Hepatocyte (in vitro differentiated cells): Measurements from ENCODE around the gene CBFA2T3. TPM values are rescaled to one million over a fixed set of nuclear protein-coding genes. Genes with fewer than 3 reads are reported as not detected.

Source experiments
- DNase-seq: peaks from one replicate; pipeline ENCODE4 v3.0.0-alpha.2; 2016; ENCODE audit warnings: low spot score
- H2AFZ ChIP-seq: fragments of 200-600 bp; sonication (generic); 2 replicates; pipeline ENCODE4 v1.6.0; 2016; ENCODE audit warnings: antibody characterized with exemption, mild to moderate bottlenecking
- H3K27ac ChIP-seq: fragments of 200-600 bp; sonication (generic); 2 replicates; pipeline ENCODE4 v1.5.1; 2016; ENCODE audit warnings: mild to moderate bottlenecking
- H3K27me3 ChIP-seq: fragments of 200-600 bp; sonication (generic); 2 replicates; pipeline ENCODE4 v1.6.1; 2016
- H3K36me3 ChIP-seq: fragments of 200-600 bp; sonication (generic); replicated peaks from 2 replicates; pipeline ENCODE4 v1.5.1; 2016; ENCODE audit warnings: low read depth; ENCODE audit not compliant: insufficient read depth
- H3K4me1 ChIP-seq: fragments of 200-600 bp; sonication (generic); 2 replicates; pipeline ENCODE4 v1.5.1; 2016; ENCODE audit warnings: mild to moderate bottlenecking, moderate library complexity; ENCODE audit not compliant: insufficient read depth
- H3K4me2 ChIP-seq: fragments of 200-600 bp; sonication (generic); 2 replicates; pipeline ENCODE4 v1.6.0; 2016
- H3K4me3 ChIP-seq: fragments of 200-600 bp; sonication (generic); 2 replicates; pipeline ENCODE4 v1.5.1; 2016; ENCODE audit warnings: mild to moderate bottlenecking
- H3K79me2 ChIP-seq: fragments of 200-600 bp; sonication (generic); 2 replicates; pipeline ENCODE4 v1.6.0; 2017; ENCODE audit warnings: mild to moderate bottlenecking
- H3K9me2 ChIP-seq: fragments of 200-600 bp; sonication (generic); replicated peaks from 2 replicates; pipeline ENCODE4 v1.6.0; 2017; ENCODE audit warnings: mild to moderate bottlenecking; ENCODE audit not compliant: insufficient read depth
- H3K9me3 ChIP-seq: fragments of 200-600 bp; sonication (generic); 2 replicates; pipeline ENCODE4 v1.5.1; 2016; ENCODE audit warnings: low read depth, mild to moderate bottlenecking
- H4K20me1 ChIP-seq: fragments of 200-600 bp; sonication (generic); 2 replicates; pipeline ENCODE4 v1.6.0; 2016; ENCODE audit warnings: mild to moderate bottlenecking; ENCODE audit not compliant: insufficient read depth, poor library complexity, severe bottlenecking
- EZH2 ChIP-seq: fragments of 200-600 bp; sonication (generic); IDR thresholded peaks from 2 replicates; pipeline ENCODE4 v1.6.1; 2016; ENCODE audit warnings: antibody characterized with exemption, mild to moderate bottlenecking, borderline replicate concordance
- EZH2phosphoT487 ChIP-seq: fragments of 200-600 bp; sonication (generic); IDR thresholded peaks from one replicate; pipeline ENCODE4 v1.6.1; 2018; ENCODE audit warnings: antibody characterized with exemption, mild to moderate bottlenecking, low read depth, moderate library complexity; ENCODE audit not compliant: unreplicated experiment, severe bottlenecking
- WGBS: methylation state at CpG from one replicate; pipeline ENCODE4 v1.1.6; 2016; ENCODE audit warnings: low lambda C conversion rate; ENCODE audit errors: missing lambda C conversion rate; 5-methylcytosine and 5-hydroxymethylcytosine counted together
- polyA plus RNA-seq: library from polyadenylated mRNA; unstranded; fragments of >200 nt; fragmentation: Nextera tagmentation; extraction: Ambion mirVana; gene quantifications from 2 replicates; pipeline ENCODE4 v1.2.1, GENCODE V29; 2016
- total RNA-seq: library from RNA; depleted of rRNA; stranded (reverse); fragments of >200 nt; gene quantifications from 2 replicates; pipeline ENCODE4 v1.2.3, GENCODE V29; 2014
- TF ChIP-seq, protein P1 (sequence below): fragments of 200-600 bp; sonication (generic); IDR thresholded peaks from 2 replicates; pipeline ENCODE4 v1.5.1; 2016; ENCODE audit warnings: antibody characterized with exemption, mild to moderate bottlenecking; ENCODE audit not compliant: poor library complexity

CBFA2T3 gene
- total and polyA plus RNA-seq, 2 experiments from 2014 or later: 0.07 to 1.5 TPM

DNA sequence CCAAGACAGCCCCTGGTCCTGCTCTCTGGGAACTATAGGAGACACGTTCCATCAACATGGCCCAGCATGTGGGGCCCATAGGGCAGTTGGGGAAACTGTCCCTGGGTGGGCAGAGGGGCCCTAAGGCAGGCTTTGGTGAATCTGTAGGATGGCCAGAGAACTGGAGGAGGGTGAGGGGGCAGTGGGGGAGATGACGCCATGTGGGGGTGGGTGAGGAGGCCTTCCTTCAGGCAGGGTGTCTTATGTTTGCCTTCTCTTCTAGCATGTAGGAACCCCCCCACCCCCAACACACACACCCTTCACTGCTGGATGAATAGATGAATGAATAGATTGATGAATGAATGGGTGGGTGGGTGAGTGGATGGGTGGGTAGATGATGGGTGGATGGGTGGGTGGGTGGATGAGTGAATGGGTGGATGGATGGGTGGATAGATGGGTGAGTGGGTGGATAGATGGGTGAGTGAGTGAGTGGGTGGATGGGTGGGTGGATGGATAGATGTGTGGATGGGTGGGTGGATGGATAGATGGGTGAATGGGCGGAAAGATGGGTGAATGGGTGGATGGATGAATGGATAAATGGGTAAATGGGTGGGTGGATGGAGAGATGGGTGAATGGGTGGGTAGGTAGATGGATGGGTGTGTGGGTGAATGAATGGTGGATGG lies 2.5 kb upstream of the CBFA2T3 start:
- Histone ChIP-seq H3K9me3 (no peaks in the 10 kb centered on the region), H2AFZ (no peak overlapping the region), H3K27me3 (no peaks in the 10 kb centered on the region), H4K20me1 (no peaks in the 10 kb centered on the region), H3K4me3 (no peak overlapping the region), H3K79me2 (no peaks in the 10 kb centered on the region), H3K36me3 (no peaks in the 10 kb centered on the region), H3K9me2 (no peaks in the 10 kb centered on the region), H3K27ac (no peak overlapping the region), H3K4me1 (no peaks in the 10 kb centered on the region), H3K4me2 (no peak overlapping the region)
- DNase-seq: no peak
- no peak for TF ChIP-seq EZH2
- TF ChIP-seq, protein P1, sequence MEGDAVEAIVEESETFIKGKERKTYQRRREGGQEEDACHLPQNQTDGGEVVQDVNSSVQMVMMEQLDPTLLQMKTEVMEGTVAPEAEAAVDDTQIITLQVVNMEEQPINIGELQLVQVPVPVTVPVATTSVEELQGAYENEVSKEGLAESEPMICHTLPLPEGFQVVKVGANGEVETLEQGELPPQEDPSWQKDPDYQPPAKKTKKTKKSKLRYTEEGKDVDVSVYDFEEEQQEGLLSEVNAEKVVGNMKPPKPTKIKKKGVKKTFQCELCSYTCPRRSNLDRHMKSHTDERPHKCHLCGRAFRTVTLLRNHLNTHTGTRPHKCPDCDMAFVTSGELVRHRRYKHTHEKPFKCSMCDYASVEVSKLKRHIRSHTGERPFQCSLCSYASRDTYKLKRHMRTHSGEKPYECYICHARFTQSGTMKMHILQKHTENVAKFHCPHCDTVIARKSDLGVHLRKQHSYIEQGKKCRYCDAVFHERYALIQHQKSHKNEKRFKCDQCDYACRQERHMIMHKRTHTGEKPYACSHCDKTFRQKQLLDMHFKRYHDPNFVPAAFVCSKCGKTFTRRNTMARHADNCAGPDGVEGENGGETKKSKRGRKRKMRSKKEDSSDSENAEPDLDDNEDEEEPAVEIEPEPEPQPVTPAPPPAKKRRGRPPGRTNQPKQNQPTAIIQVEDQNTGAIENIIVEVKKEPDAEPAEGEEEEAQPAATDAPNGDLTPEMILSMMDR: no peak
- no peak for TF ChIP-seq EZH2phosphoT487
- WGBS: 94% methylated on average over 2 of the region's 3 CpGs

DNA sequence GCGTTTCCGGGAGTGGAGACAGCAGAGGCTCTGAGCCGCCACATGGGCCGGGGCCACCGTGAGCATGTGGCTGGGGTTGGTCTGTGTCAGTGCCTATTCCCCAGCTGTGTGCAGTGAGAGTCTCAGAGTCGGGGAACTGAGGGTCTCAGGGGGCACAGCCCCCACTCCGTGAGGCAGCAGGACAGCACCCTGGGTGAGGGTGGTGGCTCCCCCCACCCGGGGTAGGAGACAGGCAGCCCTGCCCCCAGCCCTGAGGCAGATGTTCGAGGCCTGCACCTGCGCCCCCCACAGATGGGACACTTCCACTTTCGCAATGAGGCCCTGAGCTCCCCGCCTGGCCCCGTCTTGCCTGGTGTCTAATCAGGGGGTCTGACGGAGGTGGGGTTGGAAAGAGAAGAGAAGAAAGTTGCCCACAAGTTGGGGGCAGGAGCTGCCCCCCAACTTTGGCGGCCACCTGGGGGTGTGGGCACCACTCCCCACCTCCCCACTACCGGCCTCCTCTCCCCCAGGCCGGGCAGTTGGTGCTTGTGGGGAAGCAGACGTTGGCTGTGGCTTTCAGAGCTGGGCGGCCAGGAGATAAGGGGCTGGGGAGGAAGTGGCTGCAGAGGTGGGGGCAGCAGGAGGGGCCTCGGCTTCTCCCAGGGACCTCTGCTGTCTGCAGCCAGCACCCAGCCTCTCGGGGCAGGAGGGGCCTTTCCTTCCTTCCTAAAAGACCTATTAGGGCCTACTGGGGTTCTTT lies 1.8 kb upstream of the CBFA2T3 start:
- Histone ChIP-seq H3K27me3 (no peaks in the 10 kb centered on the region), H4K20me1 (no peaks in the 10 kb centered on the region), H3K79me2 (no peaks in the 10 kb centered on the region), H3K9me3 (no peaks in the 10 kb centered on the region), H3K36me3 (no peaks in the 10 kb centered on the region), H2AFZ (no peak overlapping the region), H3K27ac (no peak overlapping the region), H3K4me2 (no peak overlapping the region), H3K9me2 (no peaks in the 10 kb centered on the region), H3K4me3 (no peak overlapping the region), H3K4me1 (no peaks in the 10 kb centered on the region)
- TF ChIP-seq EZH2 (no peak), EZH2phosphoT487 (no peak)
- TF ChIP-seq, protein P1: no peak
- no peak for DNase-seq
- 83% methylated on average over 21 of the region's 21 CpGs for WGBS

DNA sequence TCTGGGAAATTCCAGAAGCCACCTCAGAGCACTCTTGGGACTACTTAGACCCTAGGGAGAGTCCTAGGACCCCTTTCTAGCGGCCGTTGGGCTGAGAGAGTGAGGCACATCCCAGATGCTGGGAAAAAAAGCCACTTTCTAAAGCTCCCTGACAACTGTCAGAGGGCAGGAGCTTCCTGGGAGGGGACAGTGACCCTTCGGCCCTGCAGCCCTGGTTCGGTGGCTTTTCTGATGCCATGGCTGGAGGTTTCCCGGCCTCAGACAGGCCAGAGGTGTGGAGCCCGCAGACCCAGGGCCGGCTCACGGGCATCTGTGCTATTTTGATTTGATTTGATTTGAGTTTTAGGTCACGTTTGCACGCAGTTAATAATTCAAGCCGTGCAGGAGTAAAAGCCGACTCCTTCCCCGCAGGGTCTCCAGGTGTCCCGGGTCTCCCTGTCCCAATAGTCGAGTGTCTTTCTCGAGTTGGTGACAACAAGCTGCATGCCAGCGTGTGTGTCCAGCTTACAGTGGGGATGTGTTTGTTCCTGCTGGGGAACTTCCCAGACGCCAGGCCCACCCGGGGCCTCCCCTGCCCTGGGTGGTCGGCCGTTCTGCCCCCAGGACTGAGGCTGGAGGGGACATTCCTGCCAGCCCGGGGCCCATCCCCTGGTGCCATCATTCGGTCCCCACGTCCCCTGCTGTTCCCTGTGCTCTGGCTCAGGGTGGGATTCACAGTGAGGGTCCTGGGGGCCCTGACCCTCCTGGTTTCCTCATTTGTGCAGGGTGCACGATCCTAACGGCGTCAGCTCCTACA lies 1.0 kb upstream of the CBFA2T3 start:
- Histone ChIP-seq H3K4me2 (no peak overlapping the region), H3K36me3 (no peaks in the 10 kb centered on the region), H3K9me2 (no peaks in the 10 kb centered on the region), H2AFZ (no peak overlapping the region), H3K4me3 (no peak overlapping the region), H4K20me1 (no peaks in the 10 kb centered on the region), H3K27ac (no peak overlapping the region), H3K79me2 (no peaks in the 10 kb centered on the region), H3K4me1 (no peaks in the 10 kb centered on the region), H3K9me3 (no peaks in the 10 kb centered on the region), H3K27me3 (no peaks in the 10 kb centered on the region)
- no peak for TF ChIP-seq EZH2phosphoT487
- no peak for TF ChIP-seq EZH2
- TF ChIP-seq, protein P1: no peak
- WGBS: 84% methylated on average over 27 of the region's 27 CpGs
- no peak for DNase-seq
